ENCODE data around the gene RBMS1. TPM values are rescaled to one million over a fixed set of nuclear protein-coding genes. Genes with fewer than 3 reads are reported as not detected.

The RBMS1 gene
- total RNA-seq, 1 donor from 2014 or later: 102 TPM

- no peak for DNase-seq
- Histone ChIP-seq H3K9me3 (no peaks in the 10 kb centered on the region), H3K4me3 (no peak overlapping the region), H3K27me3 (no peaks in the 10 kb centered on the region), H3K36me3 (no peaks in the 10 kb centered on the region), H3K27ac (no peak overlapping the region), H3K4me1 (peaks cover 39% of the 10 kb centered on the region)
- intact Hi-C loops (cut with DNase I): no loop called here
- ATAC-seq: no peak
- TF ChIP-seq CTCF (IDR thresholded peaks at IDR 0.05): no peak
Observed at GRCh38 chr2:160469164-160469563, 24.4 kb downstream of the RBMS1 start.

- intact Hi-C loops (cut with DNase I): no loop called here
- Histone ChIP-seq H3K36me3 (no peaks in the 10 kb centered on the region), H3K4me1 (peaks cover 22% of the 10 kb centered on the region), H3K27ac (no peak overlapping the region), H3K4me3 (no peak overlapping the region), H3K9me3 (no peaks in the 10 kb centered on the region), H3K27me3 (no peaks in the 10 kb centered on the region)
- no peak for DNase-seq
- ATAC-seq: no peak
- TF ChIP-seq CTCF (IDR thresholded peaks at IDR 0.05): no peak
Observed at GRCh38 chr2:160467086-160467485, 26.5 kb downstream of the RBMS1 start.

GRCh38 chr2:160465406-160465805 is 28.2 kb downstream of the RBMS1 start:
- H3K36me3 ChIP-seq: no peaks in the 10 kb centered on the region
- no peak for TF ChIP-seq CTCF (IDR thresholded peaks at IDR 0.05)
- intact Hi-C loops (cut with DNase I): no loop called here

GRCh38 chr2:160465002-160465401 is 28.6 kb downstream of the RBMS1 start:
- no peaks in the 10 kb centered on the region for H3K27me3 ChIP-seq
- intact Hi-C loops (cut with DNase I): no loop called here
- peaks cover 12% of the 10 kb centered on the region for H3K4me1 ChIP-seq
- no peaks in the 10 kb centered on the region for H3K36me3 ChIP-seq
- H3K9me3 ChIP-seq: no peaks in the 10 kb centered on the region
- no peak overlapping the region for H3K27ac ChIP-seq
- DNase-seq: no peak
- no peak for TF ChIP-seq CTCF (IDR thresholded peaks at IDR 0.05)
- ATAC-seq: no peak
- no peak overlapping the region for H3K4me3 ChIP-seq

More at GRCh38 chr2:160465406-160465805, 28.2 kb downstream of the RBMS1 start:
- Histone ChIP-seq H3K4me3 (no peak overlapping the region), H3K27me3 (no peaks in the 10 kb centered on the region), H3K4me1 (peaks cover 14% of the 10 kb centered on the region), H3K9me3 (no peaks in the 10 kb centered on the region), H3K27ac (no peak overlapping the region)
- ATAC-seq (no peak), DNase-seq (no peak)

GRCh38 chr2:160464017-160464416 is 29.6 kb downstream of the RBMS1 start:
- no peak overlapping the region for H3K27ac ChIP-seq
- no peak for TF ChIP-seq CTCF (IDR thresholded peaks at IDR 0.05)
- intact Hi-C loops (cut with DNase I): no loop called here
- ATAC-seq: no peak
- no peaks in the 10 kb centered on the region for H3K27me3 ChIP-seq
- no peaks in the 10 kb centered on the region for H3K9me3 ChIP-seq
- no peak overlapping the region for H3K4me3 ChIP-seq
- H3K36me3 ChIP-seq: no peaks in the 10 kb centered on the region
- peaks cover 6% of the 10 kb centered on the region for H3K4me1 ChIP-seq
- DNase-seq: no peak

GRCh38 chr2:160463245-160463644 is 30.4 kb downstream of the RBMS1 start:
- H3K4me1 ChIP-seq: peaks cover 6% of the 10 kb centered on the region
- no peak for DNase-seq
- no peak overlapping the region for H3K27ac ChIP-seq
- no peak for ATAC-seq
- intact Hi-C loops (cut with DNase I): no loop called here
- TF ChIP-seq CTCF (IDR thresholded peaks at IDR 0.05): no peak
- no peaks in the 10 kb centered on the region for H3K27me3 ChIP-seq
- H3K36me3 ChIP-seq: no peaks in the 10 kb centered on the region
- H3K9me3 ChIP-seq: no peaks in the 10 kb centered on the region
- no peak overlapping the region for H3K4me3 ChIP-seq

Measured in upper lobe of right lung (tissue), 1 donor.